SH-SY5Y (cell line): ENCODE measurements around the gene TENT4A.

ENCODE experiments used
- GATA2 ChIP-seq: IDR thresholded peaks from 2 replicates; pipeline ENCODE4 v1.6.1; 2011; ENCODE audit warnings: mild to moderate bottlenecking, low read depth, low read length
- GATA3 ChIP-seq: IDR thresholded peaks from 2 replicates; pipeline ENCODE4 v1.6.1; 2011; ENCODE audit warnings: low read depth, mild to moderate bottlenecking, low read length, moderate library complexity

- TF ChIP-seq GATA2 (no peak), GATA3 (no peak)
Measured at GRCh38 chr5:6700685-6701355, 12.4 kb upstream of the TENT4A start.
